Measurements from ENCODE around the gene PDE3A.

DNA sequence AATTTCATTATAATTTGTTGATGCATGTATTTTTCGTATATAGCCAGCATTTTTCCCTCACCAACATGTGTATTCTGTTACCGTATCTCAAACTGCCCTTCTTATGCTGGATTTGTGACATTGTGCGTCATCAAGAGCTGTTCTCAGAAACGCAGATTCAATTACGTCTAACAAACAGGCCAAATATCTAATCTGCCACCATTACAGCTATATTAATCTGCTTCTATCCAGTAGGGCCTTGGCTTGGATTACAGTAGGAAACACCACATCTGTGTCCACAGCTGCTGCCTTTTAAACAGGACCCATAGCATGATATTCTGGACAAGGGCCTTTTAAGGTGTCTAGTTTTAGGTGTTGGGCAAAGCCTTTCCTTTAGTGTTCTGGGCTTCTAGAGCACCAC, 140.6 kb downstream of the PDE3A start:
- TF ChIP-seq, protein P1, sequence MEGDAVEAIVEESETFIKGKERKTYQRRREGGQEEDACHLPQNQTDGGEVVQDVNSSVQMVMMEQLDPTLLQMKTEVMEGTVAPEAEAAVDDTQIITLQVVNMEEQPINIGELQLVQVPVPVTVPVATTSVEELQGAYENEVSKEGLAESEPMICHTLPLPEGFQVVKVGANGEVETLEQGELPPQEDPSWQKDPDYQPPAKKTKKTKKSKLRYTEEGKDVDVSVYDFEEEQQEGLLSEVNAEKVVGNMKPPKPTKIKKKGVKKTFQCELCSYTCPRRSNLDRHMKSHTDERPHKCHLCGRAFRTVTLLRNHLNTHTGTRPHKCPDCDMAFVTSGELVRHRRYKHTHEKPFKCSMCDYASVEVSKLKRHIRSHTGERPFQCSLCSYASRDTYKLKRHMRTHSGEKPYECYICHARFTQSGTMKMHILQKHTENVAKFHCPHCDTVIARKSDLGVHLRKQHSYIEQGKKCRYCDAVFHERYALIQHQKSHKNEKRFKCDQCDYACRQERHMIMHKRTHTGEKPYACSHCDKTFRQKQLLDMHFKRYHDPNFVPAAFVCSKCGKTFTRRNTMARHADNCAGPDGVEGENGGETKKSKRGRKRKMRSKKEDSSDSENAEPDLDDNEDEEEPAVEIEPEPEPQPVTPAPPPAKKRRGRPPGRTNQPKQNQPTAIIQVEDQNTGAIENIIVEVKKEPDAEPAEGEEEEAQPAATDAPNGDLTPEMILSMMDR (IDR thresholded peaks at IDR 0.05), result no peak
- no peak for TF ChIP-seq POLR2AphosphoS5 (IDR thresholded peaks at IDR 0.05)

Measured in transverse colon (tissue), 4 donors.